GM04504 (cell line): Measurements from ENCODE around the gene DDIT3.

Experiments used
- DNase-seq: peaks from one replicate; pipeline ENCODE4 v3.0.0-alpha.2; 2012; ENCODE audit warnings: low read depth

Gene DDIT3

GRCh38 chr12:57547288-57548012 is 27.1 kb upstream of the DDIT3 start:
- DNase-seq, result no peak

GRCh38 chr12:57546438-57547287 is 26.3 kb upstream of the DDIT3 start, which contains the start of gene DCTN2:
TSS of gene DCTN2 (minus strand) at chr12:57547192. CDS start at chr12:57547063, 129 bp downstream.
- peak; percentile 95 for DNase-seq

- no peak for DNase-seq
These were observed 25.6 kb upstream of the DDIT3 start for GRCh38 chr12:57545809-57546437.

GRCh38 chr12:57543581-57543980 is 23.3 kb upstream of the DDIT3 start:
- no peak for DNase-seq

GRCh38 chr12:57541717-57542116 is 21.4 kb upstream of the DDIT3 start:
- no peak for DNase-seq

- no peak for DNase-seq
These were observed 20.7 kb upstream of the DDIT3 start for GRCh38 chr12:57541001-57541400.

- DNase-seq, result no peak
These were observed 18.9 kb upstream of the DDIT3 start for GRCh38 chr12:57539134-57539768.

- no peak for DNase-seq
These were observed 16.3 kb upstream of the DDIT3 start for GRCh38 chr12:57536597-57536942.

- DNase-seq, result no peak
These were observed 15.7 kb upstream of the DDIT3 start for GRCh38 chr12:57535764-57536596.

- no peak for DNase-seq
These were observed 14.8 kb upstream of the DDIT3 start for GRCh38 chr12:57534991-57535543.

GRCh38 chr12:57534250-57534649 is 13.9 kb upstream of the DDIT3 start:
- DNase-seq, result no peak

GRCh38 chr12:57533108-57533507 is 12.8 kb upstream of the DDIT3 start:
- DNase-seq, result no peak

GRCh38 chr12:57531836-57532235 is 11.5 kb upstream of the DDIT3 start:
- no peak for DNase-seq

GRCh38 chr12:57530396-57531142 is 10.3 kb upstream of the DDIT3 start:
- no peak for DNase-seq

GRCh38 chr12:57529831-57530230 is 9.5 kb upstream of the DDIT3 start:
- DNase-seq, result no peak

GRCh38 chr12:57528831-57529555 is 8.7 kb upstream of the DDIT3 start:
- no peak for DNase-seq

GRCh38 chr12:57528176-57528575 is 7.9 kb upstream of the DDIT3 start:
- DNase-seq, result no peak

GRCh38 chr12:57527184-57527583 is 6.9 kb upstream of the DDIT3 start:
- DNase-seq, result no peak

GRCh38 chr12:57526477-57527126 is 6.3 kb upstream of the DDIT3 start:
- no peak for DNase-seq
